B cell (primary cell): ENCODE measurements around the gene MSANTD3.

ENCODE experiments used
- CTCF ChIP-seq: fragments of 200-600 bp; IDR thresholded peaks from one replicate; pipeline ENCODE4 v1.8.0; 2022; ENCODE audit warnings: antibody characterized with exemption, mild to moderate bottlenecking
- EZH2 ChIP-seq: IDR thresholded peaks from 2 replicates; pipeline ENCODE4 v1.6.1; 2012; ENCODE audit warnings: borderline replicate concordance, low read depth, mild to moderate bottlenecking, moderate library complexity, low read length; ENCODE audit not compliant: insufficient read depth, poor library complexity, severe bottlenecking

- TF ChIP-seq CTCF, result no peak
- no peak for TF ChIP-seq EZH2
These were observed 45.9 kb downstream of the MSANTD3 start, which contains the start of gene TMEFF1 for GRCh38 chr9:100472788-100473275.
